ENCODE results near the gene ALG12.
A peak's percentile ranks its signal among the peaks of the same experiment; 100 is the strongest.

The ALG12 gene

DNA sequence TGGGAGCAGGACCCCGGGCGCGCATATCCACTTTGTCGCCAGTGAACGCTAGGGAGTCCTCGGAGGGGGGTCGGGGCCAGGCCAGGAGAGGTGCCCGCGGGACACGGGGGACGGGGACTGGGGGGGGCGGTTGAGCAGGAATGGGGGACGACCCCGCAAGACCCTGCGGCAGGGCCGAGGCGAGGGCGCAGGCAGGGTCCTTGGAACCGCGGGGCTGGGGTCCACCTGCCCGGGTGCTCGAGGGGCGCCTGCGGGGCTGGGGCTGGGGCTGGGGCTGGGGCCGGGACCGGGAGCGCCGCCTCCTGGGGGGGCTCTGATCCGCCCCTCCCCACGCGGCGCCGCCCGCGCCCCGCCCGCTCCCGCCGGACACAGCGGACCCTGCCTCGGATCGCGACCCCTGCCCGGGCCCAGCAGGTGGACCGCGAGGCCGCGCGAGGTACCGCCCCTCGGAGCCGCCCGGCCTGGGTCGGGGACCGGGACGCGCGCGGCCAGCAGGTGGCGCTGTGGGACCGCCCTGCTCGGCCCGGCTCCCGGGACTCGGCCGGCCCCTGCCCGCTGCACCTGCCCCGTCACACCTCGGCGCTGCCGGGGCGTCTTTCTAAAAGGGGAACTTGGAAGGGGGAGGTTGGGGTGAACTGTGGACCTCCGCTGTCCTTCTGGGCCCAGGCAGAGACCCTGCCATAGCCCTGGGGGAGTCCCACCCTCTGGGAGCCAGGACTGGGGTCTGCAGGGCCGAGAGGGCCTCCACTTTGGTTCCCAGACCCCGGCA is 11.2 kb upstream of the ALG12 start:
- peak; percentile 6 for DNase-seq

DNA sequence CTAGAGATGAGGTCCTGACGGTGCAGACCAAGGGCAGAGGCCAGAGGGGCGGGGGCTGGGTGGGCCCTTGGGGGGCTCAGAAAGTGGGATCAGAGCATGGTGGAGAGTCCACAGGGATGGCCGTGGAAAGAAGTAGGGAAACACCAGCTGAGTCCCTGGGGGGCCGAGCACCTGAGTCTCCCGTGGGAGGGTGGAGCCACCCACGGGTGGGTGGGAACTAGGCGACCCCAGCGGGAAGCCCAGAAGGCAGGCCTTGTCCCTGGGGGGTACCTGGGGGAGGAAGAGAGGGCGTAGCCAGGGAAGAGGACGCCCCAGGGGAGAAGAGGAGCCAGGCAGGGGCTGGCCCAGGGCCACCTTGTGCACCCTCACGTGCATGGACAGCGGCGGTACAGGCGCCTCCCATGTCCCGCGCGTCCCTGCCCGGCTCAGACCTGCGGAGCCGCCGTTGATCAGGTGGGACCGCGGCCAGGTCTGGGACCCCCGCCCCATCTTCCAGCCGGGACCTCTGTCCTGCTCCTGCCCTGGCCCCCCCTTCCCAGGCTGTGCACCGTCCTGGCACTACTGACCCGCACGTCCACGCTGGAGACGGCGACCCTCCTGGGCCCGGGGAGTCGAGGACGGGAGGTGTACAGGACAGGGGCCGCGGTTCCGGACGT is 10.4 kb upstream of the ALG12 start:
- no peak for DNase-seq

DNA sequence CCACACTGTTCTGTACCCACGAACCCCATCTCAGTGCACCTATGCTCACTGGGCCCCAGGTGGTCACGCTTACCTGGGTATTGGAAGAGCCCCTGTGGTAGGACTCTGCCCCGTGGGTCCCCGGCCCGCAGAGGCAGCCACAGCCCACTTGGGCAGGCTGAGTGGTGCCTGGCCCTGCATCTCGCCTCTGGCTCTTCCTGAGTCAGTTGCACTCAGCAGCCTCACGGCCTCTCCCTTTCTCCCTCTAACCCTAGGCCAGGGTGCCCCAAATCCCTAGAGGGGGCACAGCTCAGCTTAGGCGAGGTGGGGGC is 9.9 kb upstream of the ALG12 start:
- no peak for DNase-seq

DNA sequence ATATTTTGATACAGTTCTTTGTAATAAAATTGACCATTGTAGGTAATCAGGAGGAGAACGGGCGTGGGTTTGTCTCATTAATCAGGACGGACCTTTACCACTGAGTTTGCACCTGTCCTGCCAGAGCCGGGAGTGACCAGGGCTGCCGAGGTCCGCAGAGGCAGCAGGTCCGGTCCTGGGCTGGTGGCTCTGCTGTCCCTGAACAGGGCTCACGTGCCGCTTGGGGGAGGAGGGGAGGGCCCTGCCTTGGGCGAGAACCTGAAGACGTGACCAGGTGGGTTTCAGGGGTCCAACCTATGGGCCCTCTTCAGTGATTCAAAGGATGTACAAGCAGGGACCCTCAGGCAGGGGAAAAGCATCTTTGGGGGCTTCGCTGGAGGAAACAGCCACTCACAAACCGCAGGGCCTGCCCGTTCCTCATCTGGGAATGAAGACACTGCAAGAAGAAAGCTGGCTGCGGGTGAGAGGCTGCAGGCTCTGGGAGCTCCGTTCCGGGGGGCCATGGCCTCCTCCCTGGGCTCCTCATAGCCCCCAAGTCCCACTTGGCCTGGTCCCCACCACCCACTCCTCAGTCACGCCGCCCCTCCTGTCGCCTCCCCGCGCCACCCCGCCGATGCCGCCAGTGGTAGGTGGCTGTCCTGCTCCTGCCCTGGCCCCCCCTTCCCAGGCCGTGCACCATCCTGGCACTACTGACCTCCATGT is 9.4 kb upstream of the ALG12 start:
- DNase-seq, result no peak

DNA sequence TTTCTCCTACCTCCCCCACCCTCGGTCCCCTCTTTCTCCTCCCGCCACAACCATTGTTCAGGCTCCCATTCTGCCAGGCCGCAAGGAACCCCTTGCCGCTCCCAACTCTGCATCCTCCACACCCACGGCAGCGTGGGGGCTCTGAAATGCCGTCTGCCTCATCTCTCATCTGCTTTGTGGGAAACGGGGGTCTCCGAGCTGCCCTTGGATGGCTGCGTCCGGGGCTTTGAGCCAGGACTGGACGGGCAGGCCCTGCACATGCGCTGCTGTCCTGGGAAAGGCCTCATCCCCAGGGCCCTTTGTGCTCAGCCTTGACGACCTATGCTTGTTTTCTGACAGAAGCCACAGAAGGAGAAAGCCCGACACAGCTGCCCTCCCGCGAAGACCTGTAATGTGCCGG is 8.7 kb upstream of the ALG12 start:
- DNase-seq, result no peak

DNA sequence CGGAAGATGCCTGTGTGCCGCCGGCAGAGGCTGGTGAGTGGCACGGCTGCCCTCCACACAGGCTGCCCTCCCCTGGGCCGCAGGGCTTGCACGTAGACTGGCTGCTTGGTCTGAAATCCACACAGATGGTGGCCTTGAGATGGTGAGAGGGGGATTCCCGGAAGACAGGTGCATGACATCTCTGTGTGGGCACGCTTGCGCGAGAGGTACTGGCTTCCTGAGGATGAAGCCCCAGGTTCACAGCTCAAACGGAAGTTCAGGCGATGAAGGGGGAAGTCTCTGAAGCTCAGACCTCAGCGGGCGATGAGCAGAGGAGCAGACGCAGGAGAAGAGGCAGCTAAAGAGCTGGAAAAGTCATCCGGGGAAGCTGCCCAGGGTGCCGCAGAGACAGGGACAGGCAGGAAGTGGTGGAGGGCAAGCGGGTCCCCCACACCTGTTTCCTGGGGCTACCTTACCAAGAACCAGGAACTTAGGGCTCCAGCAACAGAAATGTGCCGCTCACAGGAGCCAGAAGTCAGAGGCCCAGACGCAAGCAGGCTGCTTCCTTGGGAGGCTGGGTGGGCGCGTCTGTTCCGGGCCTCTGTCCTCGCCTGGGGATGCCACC is 7.4 kb upstream of the ALG12 start:
- no peak for DNase-seq

DNA sequence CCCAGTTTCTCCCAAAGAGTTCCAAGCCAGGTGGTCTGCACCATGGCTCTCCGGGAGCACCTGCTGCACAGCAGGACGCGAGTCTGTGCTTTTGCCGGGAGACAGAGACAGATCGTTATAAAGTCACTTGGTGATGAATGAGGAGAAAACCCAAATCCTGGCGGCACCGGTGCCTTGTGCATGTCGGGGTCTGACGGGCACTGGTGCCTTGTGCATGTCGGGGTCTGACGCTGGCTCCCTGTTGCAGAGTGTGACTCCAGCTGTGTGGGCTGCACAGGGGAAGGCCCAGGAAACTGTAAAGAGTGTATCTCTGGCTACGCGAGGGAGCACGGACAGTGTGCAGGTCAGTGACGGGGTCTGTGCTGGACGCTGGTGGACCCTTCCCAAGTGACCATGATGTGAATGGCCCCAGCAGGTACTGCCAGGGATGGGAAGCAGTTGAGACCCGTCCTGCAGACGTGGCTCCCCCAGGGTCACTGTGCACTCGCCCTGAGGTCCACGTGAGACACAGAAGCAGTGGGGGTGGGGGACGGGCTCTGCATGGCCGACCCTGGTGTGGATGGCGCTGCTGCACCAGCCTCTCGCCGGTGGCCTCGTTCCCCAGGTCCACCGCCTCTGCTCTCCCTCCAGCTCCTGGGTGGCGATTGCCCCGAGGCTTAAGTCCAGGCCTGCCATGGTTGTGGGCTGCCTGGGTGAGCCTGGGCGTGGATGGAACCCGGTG is 6.0 kb upstream of the ALG12 start:
- no peak for DNase-seq

DNA sequence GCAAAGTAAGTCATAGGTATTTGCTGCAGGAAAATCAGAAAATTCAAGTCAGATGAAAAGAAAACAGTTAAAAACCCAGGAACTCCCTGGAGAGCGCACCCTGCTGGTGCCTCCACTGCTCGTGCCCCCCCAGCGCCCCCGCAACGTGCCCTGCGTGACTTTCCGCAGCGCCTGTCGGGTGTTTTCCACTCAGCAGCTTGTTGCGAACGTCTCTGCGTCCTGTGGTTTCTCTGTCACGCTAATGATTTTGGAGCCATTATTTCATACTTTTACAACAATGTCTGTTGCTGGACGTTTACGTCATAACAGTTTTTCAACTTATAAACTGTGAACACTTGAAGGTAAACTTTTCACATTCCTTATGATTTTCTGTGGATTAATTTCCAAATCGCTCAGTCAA is 5.2 kb upstream of the ALG12 start:
- DNase-seq, result no peak

DNA sequence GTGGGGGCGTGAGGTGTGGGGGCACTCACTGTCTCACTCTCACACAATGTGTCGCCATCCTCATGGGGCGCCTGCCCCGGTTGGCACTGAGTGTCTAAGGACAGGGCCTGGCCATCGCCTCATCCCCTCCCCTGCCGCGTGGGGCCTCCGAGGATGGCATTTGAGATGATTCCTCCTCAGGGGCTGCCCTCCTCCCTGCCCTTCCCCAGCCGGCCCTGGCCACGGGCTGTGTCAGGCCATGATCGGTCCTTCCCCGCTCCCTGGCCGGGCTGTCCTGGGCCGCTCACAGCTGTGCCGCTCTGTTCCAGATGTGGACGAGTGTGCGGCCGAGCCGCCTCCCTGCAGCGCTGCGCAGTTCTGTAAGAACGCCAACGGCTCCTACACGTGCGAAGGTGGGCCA is 4.7 kb upstream of the ALG12 start:
- DNase-seq, result no peak

DNA sequence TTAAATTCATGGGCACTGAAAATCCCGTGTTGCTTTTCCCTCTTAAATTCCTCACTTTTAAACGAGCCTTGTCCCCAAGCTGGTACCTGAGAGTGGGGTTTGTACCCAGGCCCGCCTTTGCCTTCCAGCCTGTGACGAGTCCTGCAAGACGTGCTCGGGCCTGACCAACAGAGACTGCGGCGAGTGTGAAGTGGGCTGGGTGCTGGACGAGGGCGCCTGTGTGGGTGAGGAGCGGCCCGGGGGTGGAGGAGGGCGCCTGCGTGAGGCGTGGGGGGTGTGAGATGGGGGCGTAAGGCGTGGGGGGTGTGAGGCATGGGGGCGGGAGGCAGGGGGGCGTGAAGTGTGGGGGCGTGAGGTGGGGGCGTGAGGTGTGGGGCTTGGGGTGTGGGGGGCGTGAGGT is 4.2 kb upstream of the ALG12 start:
- DNase-seq, result no peak

DNA sequence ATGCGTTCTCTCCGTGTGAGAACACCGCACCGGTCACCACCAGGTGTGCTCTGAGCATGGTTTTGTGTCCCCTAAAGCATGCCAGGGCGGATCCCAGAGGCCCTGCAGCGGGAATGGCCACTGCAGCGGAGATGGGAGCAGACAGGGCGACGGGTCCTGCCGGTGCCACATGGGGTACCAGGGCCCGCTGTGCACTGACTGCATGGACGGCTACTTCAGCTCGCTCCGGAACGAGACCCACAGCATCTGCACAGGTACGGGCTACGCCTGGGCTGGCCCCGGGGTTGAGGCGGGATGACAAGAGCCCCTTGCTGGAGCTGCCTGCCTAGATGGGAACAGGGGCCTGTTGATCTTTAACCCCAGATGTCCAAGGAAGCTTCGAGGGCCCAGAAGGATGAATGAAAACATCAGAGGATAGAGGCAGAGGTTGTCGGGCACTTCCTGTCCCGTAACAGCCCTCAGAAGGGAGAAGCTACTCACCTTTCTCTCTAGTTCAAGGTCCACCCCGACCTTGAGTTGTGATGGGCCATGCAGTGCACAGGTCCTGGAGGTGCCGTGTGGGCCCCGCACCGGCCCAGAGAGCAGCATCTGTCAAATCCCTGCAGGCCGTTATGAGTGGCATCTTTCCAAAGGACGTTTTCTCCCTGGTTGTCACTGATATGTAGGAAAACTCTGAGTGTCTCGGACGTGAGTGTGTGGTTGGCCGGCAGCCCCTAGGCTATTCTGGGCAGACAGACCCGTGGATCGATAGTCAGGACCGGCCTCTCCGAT is 3.5 kb upstream of the ALG12 start:
- DNase-seq, result no peak

DNA sequence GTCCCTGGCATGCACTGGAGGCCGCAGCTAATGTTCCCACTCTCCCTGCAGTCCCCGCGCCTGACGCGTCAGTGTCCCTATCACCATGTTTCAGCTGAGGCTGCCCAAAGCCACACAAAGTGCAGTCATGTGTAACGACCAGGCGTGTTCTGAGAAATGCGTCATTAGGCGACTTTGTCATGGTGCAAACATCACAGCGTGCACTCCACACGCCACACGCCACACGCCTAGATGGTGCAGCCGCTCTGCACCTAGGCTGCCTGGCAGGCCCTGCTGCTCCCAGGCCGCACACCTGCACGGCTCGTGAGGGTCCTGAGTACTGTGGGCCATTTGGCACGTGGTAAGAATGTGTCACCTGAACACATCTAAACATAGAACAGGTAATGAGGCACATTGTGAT is 2.6 kb upstream of the ALG12 start:
- DNase-seq, result no peak

DNA sequence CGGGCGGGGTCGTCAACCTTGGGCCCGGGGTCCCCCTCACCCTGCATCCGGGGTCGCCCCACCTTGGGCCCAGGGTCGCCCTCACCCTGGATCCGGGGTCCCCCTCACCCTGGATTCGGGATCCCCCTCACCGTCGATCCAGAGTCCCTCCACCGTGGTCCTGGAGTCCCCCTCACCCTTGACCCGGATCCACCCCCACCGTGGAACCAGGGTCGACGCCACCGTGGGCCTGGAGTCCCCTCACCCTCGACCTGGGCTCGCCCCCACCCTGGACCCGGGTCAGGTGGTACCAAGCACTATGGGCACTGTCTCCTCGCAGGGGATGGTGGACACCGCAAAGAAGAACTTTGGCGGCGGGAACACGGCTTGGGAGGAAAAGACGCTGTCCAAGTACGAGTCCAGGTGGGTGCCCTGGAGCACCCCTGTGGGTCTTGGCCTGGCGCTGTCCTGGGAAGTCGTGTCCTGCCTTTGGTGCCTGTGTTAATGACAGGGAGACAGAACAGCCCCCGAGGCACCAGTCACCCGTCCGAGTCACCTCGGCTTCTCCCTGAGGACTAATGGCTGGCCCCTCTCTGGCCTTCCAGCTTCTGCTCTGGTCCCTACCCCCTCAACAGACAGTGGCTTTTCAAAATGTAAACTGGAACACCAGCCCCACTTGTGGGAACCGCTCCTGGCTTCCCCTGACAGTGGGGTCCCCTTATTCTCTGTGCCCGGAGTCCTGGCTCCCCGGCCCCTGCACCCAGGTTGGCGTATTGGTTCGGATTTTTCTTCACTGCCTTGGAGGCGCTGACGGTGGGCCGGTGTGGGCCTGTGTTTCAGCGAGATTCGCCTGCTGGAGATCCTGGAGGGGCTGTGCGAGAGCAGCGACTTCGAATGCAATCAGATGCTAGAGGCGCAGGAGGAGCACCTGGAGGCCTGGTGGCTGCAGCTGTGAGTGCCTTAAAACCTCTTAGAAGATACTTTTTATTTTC is 958 bp upstream of the ALG12 start:
- no peak for DNase-seq

DNA sequence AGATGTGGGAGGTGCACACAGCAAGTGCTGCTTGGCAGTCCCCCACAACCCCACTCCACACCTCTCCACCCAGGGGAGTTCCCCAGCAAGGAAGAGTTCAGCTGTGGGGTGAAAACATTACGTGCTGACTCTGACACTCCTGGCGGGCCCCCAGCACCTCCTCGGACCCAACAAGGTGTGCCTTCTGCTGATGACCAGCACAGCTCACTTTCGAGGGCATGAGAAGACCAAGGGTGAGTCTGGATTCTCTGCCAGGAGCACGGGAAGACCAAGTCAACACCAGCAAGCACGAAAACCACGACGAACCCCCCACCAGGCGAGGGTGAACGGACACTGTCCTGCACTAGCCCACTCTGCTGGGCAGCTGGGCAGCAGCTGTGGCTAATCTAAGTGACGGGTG is 1.4 kb downstream of the ALG12 start:
- no peak for DNase-seq

DNA sequence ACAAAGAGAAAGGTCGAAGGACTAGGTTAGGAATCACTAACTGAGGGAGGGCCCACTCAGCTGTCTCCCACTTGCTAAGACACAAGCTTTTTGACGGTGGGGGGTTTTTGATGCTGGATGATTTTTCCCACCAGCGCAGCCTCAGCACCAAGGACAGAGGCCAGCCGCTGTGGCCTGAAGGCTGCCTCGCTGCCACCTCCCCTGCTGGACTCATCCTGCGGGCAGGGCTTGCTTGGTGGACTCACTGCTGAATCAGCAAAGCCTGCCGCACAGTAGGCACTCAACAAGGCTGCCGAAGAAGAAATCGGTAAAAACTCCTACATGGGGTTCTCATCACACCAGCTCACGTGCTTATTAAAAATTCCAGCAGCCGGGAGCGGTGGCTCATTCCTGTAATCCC is 2.6 kb downstream of the ALG12 start:
- no peak for DNase-seq

DNA sequence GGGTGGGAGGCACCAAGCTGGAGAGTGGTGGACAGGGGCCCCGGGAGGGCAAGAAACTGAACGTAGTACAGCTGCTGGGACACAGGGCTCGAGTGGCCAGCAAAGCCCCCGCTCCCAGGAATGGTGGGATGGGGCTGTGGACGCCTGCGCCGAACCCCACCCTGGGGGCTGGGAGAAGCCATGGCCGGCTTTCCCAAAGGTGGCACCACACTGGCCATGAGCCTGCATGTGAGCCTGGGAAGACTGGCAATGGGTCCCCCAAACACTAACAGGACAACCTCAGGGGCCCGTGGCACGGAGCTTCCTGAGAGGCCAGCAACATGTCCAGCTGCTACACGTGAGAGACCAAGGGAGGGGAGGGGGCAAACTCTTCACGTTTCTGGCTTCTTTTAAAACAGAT is 4.0 kb downstream of the ALG12 start:
- DNase-seq, result no peak

DNA sequence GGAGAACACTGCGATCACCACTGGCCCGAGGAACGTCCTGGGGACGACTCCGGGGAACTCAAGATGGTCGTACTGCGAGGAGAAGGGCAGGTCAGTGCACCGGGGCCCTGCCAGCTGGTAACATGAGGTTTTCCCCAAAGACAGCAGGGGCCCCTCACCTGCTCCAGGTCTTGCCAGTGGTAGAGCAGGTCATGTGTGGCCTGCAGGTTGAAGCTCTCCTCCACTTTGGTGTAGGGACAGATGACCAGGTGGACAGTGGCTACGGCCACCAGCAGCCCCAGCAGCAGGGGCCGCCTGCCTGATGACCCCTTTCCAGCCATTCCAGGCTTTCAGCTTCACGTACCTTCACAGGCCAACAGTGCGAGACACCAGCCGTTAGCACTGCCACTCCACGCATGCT is 4.8 kb downstream of the ALG12 start:
- no peak for DNase-seq

DNA sequence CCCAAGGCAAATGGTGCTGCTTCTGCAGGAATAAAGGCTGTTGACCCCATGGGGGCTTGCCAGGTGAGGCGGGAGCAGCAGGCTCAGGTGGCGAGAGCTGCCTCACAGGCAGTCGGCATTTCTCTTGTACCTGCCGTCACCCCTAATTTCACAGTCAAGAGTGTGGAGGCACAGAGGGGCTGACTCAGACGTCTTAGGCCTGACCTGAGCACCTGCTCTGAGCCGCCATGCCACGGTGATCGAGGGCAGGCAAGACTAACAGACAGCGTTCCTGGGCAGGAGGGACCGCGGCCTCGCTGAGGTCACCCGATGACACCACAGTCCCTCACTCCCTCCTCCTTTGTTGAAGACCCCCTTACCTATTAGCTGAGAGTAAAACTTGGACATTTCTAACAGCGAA is 5.2 kb downstream of the ALG12 start:
- no peak for DNase-seq

DNA sequence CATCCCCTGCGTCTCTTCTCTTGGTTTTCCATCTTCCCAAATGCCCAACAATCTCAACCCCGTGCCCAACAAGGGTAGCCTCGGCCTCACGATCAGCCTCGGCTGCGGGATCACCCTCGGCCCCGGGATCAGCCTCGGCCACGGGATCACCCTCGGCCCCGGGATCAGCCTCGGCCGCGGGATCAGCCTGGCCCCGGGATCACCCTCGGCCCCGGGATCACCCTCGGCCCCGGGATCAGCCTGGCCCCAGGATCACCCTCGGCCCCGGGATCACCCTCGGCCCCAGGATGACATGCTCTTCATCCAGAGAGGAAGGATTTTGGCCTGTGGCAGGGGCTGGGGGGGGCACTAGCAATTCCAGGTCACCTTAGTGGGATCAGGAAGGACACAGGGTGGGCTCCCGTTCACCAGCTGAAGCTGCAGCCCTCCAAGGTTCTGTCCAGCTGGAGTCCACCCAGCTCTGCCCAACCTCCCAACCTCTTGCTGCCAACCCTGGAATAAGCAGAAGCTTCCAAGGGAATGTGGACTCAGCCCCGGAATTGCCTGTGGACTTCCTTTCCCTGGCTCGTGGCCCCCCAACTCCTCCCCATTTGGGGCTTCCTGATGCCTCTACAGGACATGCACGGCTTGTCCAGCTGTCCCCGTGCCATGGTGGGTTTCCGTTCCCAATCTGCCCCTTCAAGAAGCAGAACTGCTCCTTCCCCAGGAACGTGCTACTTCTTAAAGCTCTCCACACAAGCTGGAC is 6.2 kb downstream of the ALG12 start:
- no peak for DNase-seq

Measured in NCI-H1105 treated with DMSO at 0.1 percent for 48 hours (cell line).